ENCODE results near the gene UBIAD1. TPM values are rescaled to one million over a fixed set of nuclear protein-coding genes. Genes with fewer than 3 reads are reported as not detected.
A peak's percentile ranks its signal among the peaks of the same experiment; 100 is the strongest.

UBIAD1 gene
- total RNA-seq, result 12.7 and 13.0 TPM in 2 replicates
- polyA plus RNA-seq, result 17.8 and 20.5 TPM in 2 replicates
- 13.1 and 13.6 TPM in 2 replicates for polyA plus RNA-seq (2011; cell fraction: cytosol; rRNA removed)
- polyA plus RNA-seq (2011; cell fraction: nucleus; rRNA removed), result 6.4 and 7.2 TPM in 2 replicates
- 7.6 and 9.8 TPM in 2 replicates for polyA plus RNA-seq (2012)
- polyA minus RNA-seq, result 33.6 and 35.1 TPM in 2 replicates
- 20.0 TPM for polyA minus RNA-seq (2011; cell fraction: cytosol; rRNA and poly(A)+ RNA removed)
- polyA minus RNA-seq (2011; cell fraction: nucleus; rRNA and poly(A)+ RNA removed), result 12.9 and 13.5 TPM in 2 replicates
- percentile 63 among the genes with signal in this experiment for Bru-seq, nascent RNA
- BruChase-seq, experiment 1, labeled RNA remaining after a 6-hour chase, result percentile 61 among the genes with signal in this experiment
- BruChase-seq, experiment 2, labeled RNA remaining after a 2-hour chase, result percentile 61 among the genes with signal in this experiment
- long read RNA-seq, transcript UBIAD1-202 (2 exons, 3,646 nt), result major isoform, 65 of 74 reads
- long read RNA-seq, partial matches to known transcripts, result 0 of 74 reads
- long read RNA-seq, other reads (novel, unspliced or antisense), result 9 of 74 reads

DNA sequence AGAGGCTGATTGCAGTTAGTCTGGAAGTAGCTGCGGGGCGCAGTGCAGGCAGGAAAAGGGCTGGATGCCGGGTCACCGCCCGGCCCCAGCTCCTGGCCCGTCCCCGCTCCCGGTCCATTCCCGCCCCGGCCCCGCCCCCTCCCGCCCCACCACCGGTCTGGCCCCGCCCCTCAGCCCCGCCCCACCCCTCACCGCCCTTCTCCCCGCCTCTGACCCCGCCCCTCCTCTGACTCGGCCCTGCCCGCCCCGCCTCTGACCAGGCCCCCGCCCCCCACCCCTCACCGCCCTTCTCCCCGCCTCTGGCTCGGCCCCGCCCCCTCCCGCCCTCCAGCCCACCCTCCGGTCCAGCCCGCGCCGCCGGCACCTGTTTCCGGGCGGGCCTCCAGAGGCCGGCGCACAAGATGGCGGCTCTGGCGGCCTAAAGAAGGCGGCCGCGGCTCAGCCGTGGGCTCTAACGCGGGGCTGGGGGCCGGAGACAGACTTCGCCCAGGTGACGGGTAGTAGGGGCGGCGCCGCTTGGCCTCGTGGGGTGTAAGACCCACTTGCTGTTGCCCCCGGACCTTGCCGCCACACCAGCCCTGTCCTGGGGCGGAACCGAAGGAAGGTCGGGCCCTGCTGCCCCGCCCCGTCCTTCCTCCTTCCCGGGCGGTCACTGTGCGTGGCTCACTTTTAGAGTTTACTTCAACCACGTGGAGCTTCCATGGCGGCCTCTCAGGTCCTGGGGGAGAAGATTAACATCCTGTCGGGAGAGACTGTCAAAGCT lies at the start of gene UBIAD1:
TSS of gene UBIAD1 (plus strand) at position 367 of the 763 bp plus-strand sequence. CDS start at position 701, 334 bp downstream.
- peak within 1 kb of the TSS; percentile 52 to 77 (median 66) for H3K4me3 ChIP-seq (replicated peaks in 1 of 3; ENCODE audit: insufficient read depth in 1 of 3, low read depth in 1 of 3, low read length in 3 of 3)
- FAIRE-seq (peak; percentile 84), DNase-seq (ENCODE audit: low read depth, low spot score) (peak; percentile 87)
- H3K9me3 ChIP-seq (replicated peaks; ENCODE audit: control insufficient read depth, insufficient read depth, low read length), result no peaks in the 10 kb centered on the region
- no peaks in the 10 kb centered on the region for H3K27me3 ChIP-seq (ENCODE audit: control insufficient read depth in 2 of 2, insufficient read depth in 2 of 2, low read length in 2 of 2)
- BruUV-seq (replicated peaks), result no TSS peak
- peak within 1 kb of the TSS; percentile 97 for H3K9ac ChIP-seq (replicated peaks; ENCODE audit: extremely low read depth, insufficient read depth, low read length)
- peak within 1 kb of the TSS; percentile 95 for H2AFZ ChIP-seq (ENCODE audit: low read depth, low read length)
- H3K4me2 ChIP-seq (ENCODE audit: insufficient read depth, low read length), result peak within 1 kb of the TSS; percentile 92
- no peaks in the 10 kb centered on the region for H4K20me1 ChIP-seq (replicated peaks; ENCODE audit: control insufficient read depth, extremely low read depth, insufficient read depth, low read length)
- CTCF ChIA-PET, result interaction anchor here (0.6 to 1.8 kb wide), 8 partner anchors 9 to 373 kb away, joined by 3 to 17 read pairs (median 6); partner anchors contain the start of gene MTOR
- H3K4me1 ChIP-seq (ENCODE audit: control insufficient read depth, extremely low read depth, insufficient read depth, low read length), result peaks cover 13% of the 10 kb centered on the region
- no peaks in the 10 kb centered on the region for H3K36me3 ChIP-seq (ENCODE audit: control insufficient read depth in 2 of 2, extremely low read depth in 1 of 2, insufficient read depth in 2 of 2, low read length in 2 of 2)
- H3K79me2 ChIP-seq (ENCODE audit: control insufficient read depth, insufficient read depth, low read length), result peaks cover 17% of the 10 kb centered on the region
- intact Hi-C loops (cut with micrococcal nuclease) (loop anchor here (1.0 to 10.0 kb wide), 3 partner anchors 11 to 532 kb away; partner anchors contain the start of genes AGTRAP, CLCN6, MTHFR and MTOR), dilution Hi-C loops (cut with MboI; ENCODE audit: extremely low pct_ligation_motif_present, low sequenced_read_pairs) (no loop called here)
- peak within 1 kb of the TSS; percentile 93 for H3K27ac ChIP-seq (ENCODE audit: insufficient read depth, low read depth, low read length)
- H3K9me1 ChIP-seq (replicated peaks; ENCODE audit: control insufficient read depth, extremely low read depth, insufficient read depth, low read length), result no peaks in the 10 kb centered on the region
- TF ChIP-seq EZH2 (IDR thresholded peaks at IDR 0.05; ENCODE audit: borderline replicate concordance, low read depth, low read length, severe bottlenecking) (no peak), FOS (IDR thresholded peaks at IDR 0.05; ENCODE audit: borderline replicate concordance, insufficient read depth, low read length) (no peak), POLR2AphosphoS5 (IDR thresholded peaks at IDR 0.05; ENCODE audit: insufficient read depth, low read depth, low read length) (peak; percentile 76), MYC (IDR thresholded peaks at IDR 0.05; ENCODE audit: low read depth, low read length) (peak; percentile 53), GATA2 (IDR thresholded peaks at IDR 0.05; ENCODE audit: insufficient read depth, insufficient read length, low read depth, low read length) (no peak), POLR2A (IDR thresholded peaks at IDR 0.05; ENCODE audit: low read depth, low read length) (peak; percentile 80), MAX (IDR thresholded peaks at IDR 0.05; ENCODE audit: insufficient read depth, insufficient read length) (peak; percentile 85)
- POLR2A ChIA-PET, result interaction anchor here (0.5 to 1.4 kb wide), 7 partner anchors 9 to 653 kb away, joined by 3 to 9 read pairs (median 4); partner anchors contain the start of genes KIAA2013 and MTOR
